Measurements from ENCODE around the gene SIL1.
"Not testable (repeated sequence)": the region's sequence is repeated elsewhere in the genome, so short reads cannot be mapped to it uniquely, and the experiment has no call there.

DNA sequence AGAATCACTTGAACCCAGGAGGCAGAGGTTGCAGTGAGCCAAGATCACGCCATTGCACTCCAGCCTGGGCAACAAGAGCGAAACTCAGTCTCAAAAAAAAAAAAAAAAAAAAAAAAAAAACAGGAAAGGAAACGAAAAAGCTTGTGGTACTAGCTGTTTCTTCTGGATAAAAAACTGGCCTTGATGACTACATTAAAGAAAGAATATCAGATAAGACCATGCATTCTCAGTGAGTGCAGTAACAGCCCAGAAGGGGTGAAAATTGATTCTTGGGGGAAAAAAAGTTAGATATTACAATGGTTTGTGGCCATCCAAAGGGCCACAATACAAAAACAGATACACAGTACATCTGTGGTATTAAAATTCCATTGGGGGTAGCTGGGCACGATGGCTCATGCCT is 5.3 kb downstream of the SIL1 start:
- TF ChIP-seq POLR2A (IDR thresholded peaks at IDR 0.05; ENCODE audit: low read depth, low read length); EZH2 (IDR thresholded peaks at IDR 0.05; ENCODE audit: borderline replicate concordance, low read depth, low read length, severe bottlenecking); MYC (IDR thresholded peaks at IDR 0.05; ENCODE audit: low read depth, low read length); POLR2AphosphoS5 (IDR thresholded peaks at IDR 0.05; ENCODE audit: insufficient read depth, low read depth, low read length); GATA2 (IDR thresholded peaks at IDR 0.05; ENCODE audit: insufficient read depth, insufficient read length, low read depth, low read length); JUN (IDR thresholded peaks at IDR 0.05; ENCODE audit: borderline replicate concordance, insufficient read depth, insufficient read length, low read depth); FOS (IDR thresholded peaks at IDR 0.05; ENCODE audit: borderline replicate concordance, insufficient read depth, low read length): not testable (repeated sequence)
- TF ChIP-seq, protein P1, sequence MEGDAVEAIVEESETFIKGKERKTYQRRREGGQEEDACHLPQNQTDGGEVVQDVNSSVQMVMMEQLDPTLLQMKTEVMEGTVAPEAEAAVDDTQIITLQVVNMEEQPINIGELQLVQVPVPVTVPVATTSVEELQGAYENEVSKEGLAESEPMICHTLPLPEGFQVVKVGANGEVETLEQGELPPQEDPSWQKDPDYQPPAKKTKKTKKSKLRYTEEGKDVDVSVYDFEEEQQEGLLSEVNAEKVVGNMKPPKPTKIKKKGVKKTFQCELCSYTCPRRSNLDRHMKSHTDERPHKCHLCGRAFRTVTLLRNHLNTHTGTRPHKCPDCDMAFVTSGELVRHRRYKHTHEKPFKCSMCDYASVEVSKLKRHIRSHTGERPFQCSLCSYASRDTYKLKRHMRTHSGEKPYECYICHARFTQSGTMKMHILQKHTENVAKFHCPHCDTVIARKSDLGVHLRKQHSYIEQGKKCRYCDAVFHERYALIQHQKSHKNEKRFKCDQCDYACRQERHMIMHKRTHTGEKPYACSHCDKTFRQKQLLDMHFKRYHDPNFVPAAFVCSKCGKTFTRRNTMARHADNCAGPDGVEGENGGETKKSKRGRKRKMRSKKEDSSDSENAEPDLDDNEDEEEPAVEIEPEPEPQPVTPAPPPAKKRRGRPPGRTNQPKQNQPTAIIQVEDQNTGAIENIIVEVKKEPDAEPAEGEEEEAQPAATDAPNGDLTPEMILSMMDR (IDR thresholded peaks at IDR 0.05; ENCODE audit: extremely low read depth in 1 of 2, insufficient read depth in 1 of 2, low read depth in 1 of 2, low read length in 2 of 2), result not testable (repeated sequence)
- TF ChIP-seq, protein P2, sequence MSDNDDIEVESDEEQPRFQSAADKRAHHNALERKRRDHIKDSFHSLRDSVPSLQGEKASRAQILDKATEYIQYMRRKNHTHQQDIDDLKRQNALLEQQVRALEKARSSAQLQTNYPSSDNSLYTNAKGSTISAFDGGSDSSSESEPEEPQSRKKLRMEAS (IDR thresholded peaks at IDR 0.05; ENCODE audit: insufficient read depth, insufficient read length), result not testable (repeated sequence)
